Kidney tubule cell (primary cell): Measurements from ENCODE around the gene SLC17A9.

Experiments used
- DNase-seq: peaks from one replicate; pipeline ENCODE4 v3.0.0-alpha.2; 2018; ENCODE audit warnings: low spot score

Gene SLC17A9

DNA sequence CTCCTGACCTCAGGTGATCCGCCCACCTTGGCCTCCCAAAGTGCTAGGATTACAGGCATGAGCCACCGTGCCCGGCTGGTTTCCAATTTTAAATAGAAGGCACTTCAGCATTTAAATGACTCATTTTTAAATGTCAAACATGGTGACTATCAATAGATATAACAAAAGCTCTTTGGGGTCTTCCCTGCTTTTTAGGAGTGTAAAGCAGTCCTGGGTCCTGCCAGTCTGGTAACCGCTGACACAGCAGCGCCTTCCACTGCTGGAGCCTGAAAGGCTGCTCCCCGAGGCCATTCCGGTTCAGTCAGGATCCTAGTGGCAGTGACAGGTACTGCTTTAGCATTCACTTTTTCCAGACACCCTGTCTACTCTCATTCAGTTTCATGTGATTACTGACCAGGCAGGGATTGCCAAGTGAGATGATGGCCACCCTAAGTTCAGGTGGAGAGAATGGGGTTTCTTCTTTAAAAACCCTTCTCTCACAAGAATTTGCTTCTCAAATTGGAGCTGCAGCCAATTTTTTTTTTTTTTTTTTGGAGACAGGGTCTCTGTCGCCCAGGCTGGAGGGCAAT, 31.3 kb upstream of the SLC17A9 start:
- DNase-seq, result peak; percentile 75

- DNase-seq, result no peak
Measured at GRCh38 chr20:62922451-62922921, 30.0 kb upstream of the SLC17A9 start.

DNA sequence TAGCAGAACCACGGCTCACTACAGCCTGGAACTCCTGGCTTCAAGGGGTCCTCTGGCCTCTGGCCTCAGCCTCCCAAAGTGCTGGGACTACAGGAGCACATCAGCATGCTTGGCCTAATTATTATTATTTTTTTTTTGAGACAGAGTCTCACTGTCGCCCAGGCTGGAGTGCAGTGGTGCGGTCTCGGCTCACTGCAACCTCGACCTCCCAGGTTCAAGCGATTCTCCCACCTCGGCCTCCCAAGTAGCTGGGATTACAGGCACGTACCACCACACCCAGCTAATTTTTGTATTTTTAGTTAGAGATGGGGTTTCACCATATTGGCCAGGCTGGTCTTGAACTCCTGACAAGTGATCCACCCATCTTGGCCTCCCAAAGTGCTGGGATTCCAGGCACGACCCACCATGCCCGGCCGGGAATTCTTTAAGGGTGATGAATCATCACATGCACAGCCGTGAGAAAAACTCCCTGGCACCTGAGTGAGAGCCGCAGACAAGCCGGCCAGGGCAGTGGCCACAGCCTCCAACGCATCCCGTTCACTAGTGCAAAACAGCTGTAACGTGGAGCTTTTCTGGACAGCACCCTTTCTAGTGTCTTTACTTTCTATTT, 29.3 kb upstream of the SLC17A9 start:
- DNase-seq, result peak; percentile 92

GRCh38 chr20:62923669-62924441, 28.7 kb upstream of the SLC17A9 start:
- no peak for DNase-seq

- peak; percentile 64 for DNase-seq
Measured at GRCh38 chr20:62924442-62925075, 27.9 kb upstream of the SLC17A9 start.

- peak; percentile 30 for DNase-seq
Measured at GRCh38 chr20:62925076-62925419, 27.5 kb upstream of the SLC17A9 start.

GRCh38 chr20:62925420-62926228, 26.9 kb upstream of the SLC17A9 start:
- DNase-seq, result peak; percentile 54

DNA sequence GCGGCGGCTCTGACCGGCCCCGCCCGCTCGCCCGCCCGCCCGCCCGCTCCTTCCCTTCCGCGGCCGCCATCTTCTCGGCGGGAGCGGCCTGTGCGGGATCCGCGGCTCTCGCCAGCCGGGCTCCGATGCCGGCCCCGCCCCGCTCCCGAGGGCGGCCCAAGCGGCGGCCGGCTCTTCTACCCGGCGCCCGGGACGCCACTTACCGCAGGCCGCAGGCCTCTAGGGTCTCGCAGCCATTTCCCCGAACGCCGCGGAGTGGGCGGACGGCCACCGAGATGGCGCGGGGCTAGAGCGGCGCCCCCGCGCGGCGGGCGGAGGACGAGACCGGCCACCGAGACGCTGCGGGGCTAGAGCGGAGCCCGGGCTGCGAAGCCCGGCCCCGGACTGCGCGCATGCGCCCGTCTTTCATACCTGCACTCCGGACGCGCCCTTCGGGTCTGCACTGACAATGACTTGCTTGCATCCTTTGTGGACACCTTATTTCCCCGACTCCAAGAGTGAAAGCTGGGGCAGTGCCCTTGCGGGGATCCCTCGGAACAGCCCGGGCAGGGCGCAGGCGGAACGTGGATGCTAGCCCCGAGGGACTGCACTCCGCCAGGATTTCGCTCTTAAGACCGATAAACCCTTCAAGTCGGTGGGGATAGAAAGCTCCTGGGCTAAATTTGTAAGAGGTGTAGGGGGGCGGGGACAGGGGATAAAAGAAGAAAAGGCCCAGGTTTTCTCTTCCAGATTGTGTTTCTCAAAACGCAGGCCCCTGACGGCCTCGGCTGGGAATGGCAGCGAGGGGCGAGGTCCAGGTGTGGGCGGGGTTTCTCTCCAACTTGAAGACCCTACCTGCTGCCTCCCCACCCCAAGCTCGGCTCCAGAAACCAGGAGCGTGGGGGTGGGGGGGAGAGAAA, 26.0 kb upstream of the SLC17A9 start, which contains the start of gene DIDO1:
DIDO1 (minus strand) TSS at position 277 of the 899 bp plus-strand sequence.
- DNase-seq, result peak; percentile 91

DNA sequence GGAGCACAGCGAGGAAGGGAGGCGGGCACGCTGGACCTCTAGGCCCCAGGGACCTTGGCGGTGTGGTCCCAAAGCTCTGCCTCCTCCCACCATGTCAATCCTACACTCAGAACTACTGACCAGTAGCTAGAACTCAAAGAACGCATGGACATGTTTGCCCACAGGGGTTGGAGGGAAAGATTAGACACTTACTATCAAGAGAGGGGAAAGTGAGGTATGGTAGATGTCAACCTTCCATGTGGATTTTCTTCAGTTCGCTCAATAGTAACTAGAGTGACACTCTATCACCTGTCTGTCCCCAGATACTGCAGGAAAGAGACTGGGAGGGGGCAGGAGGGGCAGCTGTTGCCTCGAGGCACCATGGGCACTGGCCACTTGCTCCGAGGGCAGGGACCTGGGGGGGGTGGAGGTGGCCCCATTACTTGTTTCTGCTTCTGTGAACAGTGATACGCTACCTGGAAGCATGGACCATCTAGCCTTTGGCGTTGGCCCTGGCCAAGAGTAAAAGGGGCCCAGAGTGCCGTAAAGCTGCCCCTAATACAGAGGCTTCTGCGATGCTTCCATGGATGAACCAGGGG, 25.3 kb upstream of the SLC17A9 start:
- no peak for DNase-seq

DNA sequence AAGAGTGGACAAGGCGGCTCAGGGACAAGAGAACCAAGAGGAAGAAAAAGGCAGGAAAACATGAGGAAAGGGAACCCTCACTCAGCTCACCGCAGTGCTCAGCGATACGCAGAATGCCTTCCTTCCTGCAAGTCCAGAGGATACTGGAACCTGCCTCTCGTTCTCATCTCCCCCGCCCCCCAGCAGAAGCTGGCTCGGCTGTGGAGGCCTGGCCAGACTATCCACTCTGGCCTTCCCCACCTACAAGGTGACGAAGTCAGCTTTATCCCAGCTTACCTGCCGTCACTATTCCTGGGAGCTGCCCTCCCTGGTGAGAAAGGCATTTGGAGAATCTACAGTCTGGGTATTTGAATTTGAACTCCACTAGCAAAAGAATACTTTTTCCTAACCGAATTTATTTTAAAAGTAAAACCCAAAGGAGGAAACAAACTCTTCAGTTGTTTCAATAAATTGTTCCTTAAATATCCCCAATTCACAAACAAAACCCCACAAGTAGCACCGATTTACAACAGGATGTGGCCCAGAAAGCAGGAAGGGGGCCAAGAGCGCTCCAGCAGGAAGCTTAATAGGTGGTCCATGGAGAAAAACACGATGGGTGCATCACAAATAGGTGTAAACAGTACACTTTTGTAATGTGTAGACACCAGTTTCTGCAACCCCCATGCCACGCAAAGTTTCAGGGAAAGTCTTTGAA, 24.1 kb upstream of the SLC17A9 start:
- peak; percentile 15 for DNase-seq

- peak; percentile 82 for DNase-seq
Measured at GRCh38 chr20:62929051-62929538, 23.4 kb upstream of the SLC17A9 start.

DNA sequence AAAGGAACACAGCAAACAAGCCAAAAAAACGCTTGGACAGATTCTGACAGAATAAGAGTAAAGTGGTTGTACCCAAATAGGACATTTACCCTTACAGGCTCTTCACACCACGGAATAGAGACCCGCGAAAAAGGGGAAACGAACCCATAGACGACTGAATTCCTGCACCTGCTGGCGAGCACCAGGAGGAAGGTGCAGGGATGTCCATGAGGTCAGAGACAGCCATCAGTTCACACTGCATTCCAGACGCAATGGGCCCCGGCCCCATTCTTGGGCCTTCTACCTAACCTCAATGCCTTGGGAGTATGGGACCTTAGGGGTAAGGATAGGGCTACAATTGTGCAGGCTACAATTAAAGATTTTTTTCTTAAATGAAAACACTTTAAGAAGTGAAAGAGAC, 21.0 kb upstream of the SLC17A9 start:
- no peak for DNase-seq

DNA sequence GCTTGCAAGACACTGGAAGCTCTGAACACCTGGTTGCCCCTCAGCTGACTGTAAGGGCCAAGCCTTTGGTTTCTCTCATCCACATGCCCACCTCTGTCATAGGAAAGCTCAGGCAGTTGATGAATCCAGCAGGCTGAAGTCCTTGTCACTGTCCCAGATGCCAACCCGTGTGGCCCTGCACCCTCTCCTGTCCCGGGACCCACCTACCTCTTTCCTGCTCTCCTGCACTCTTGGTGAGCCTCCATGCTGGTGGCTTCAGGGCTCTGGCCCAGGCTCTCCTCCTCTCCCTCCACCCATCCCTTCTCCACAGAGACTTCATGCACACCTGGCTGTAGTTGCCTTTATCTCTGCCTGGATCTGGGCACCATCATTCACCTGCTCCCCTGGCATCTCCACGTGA, 18.5 kb upstream of the SLC17A9 start:
- DNase-seq, result no peak

- DNase-seq, result no peak
Measured at GRCh38 chr20:62935204-62935967, 17.1 kb upstream of the SLC17A9 start.

- no peak for DNase-seq
Measured at GRCh38 chr20:62935968-62936585, 16.4 kb upstream of the SLC17A9 start.

GRCh38 chr20:62937268-62938104, 15.0 kb upstream of the SLC17A9 start:
- DNase-seq, result peak; percentile 97

DNA sequence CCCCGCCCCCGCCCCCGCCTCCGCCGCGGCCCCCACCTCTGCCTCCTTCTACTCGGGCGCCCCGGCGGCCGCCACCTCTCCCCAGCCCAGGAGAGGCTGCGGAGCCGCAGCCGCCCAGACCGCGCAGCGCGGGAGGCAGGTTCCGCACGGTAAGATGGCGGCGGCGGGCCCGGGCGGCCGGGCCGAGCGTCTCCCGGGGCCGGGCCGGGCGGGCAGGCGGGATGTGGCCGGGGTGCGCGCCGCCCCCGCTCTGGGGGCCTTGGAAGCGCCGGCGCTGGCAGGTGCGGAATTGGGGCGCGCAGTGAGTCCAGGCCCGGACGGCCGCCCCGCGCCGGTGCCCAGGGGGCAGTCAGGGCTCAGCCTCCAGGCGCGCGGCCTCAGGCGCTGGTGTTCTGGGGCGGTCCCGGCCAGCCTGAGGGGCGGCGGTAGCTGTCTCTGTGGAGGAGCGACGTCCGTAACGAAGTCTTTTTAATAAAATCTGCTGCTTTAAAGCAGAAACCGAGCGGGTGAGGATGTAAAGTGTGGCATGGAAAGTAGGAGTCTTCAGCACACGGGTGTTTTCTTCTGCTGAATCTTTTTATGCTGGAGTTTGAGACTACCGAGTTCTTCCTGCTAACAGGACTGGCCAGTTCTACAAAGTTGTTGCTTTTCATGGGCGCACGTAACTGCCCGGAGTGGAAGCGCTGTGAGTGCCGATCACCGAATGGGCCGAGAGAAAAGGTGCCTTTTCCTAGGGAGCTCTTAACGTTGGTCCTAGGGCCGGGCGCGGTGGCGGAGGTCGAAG, 14.2 kb upstream of the SLC17A9 start, which contains the start of gene GID8:
GID8 (plus strand) TSS at position 43 of the 784 bp plus-strand sequence. CDS start 3,356 bp downstream, outside the sequence.
- peak; percentile 52 for DNase-seq
